K562 (cell line): Measurements from ENCODE around the gene PLEKHG5. TPM values are rescaled to one million over a fixed set of nuclear protein-coding genes. Genes with fewer than 3 reads are reported as not detected.

Source experiments
- ATAC-seq: fragments of 200-7000 bp; cut with Tn5 transposase; 3 replicates; pipeline ENCODE4 v1.9.1; 2020; ENCODE audit warnings: moderate library complexity
- BruUV-seq: library from RNA; stranded (reverse); fragments of 400-500 nt; replicated peaks from 2 replicates; lab custom pipeline; 2021; lab: Mats Ljungman, UMichigan
- CTCF ChIA-PET: fragments of 300-600 bp; formaldehyde crosslinking; extraction: SDS; loops from one replicate; lab custom pipeline; 2021; ENCODE audit warnings: low intra/inter-chr PET ratio; lab: Yijun Ruan, JAX
- POLR2A ChIA-PET: fragments of 300-600, 350-650 bp; sonication (Branson Sonifier 250); formaldehyde crosslinking; extraction: SDS; loops from one replicate; lab custom pipeline; 2021; ENCODE audit warnings: antibody characterized with exemption, inconsistent platforms; lab: Yijun Ruan, JAX
- DNase-seq, 4 experiments: peaks; one replicate each; pipeline versions ENCODE4 v3.0.0 to v3.0.0-alpha.2; 2011 to 2018; ENCODE audit warnings: low spot score in 3 of 4, mixed read lengths in 3 of 4; ENCODE audit errors: extremely low read depth in 1 of 4
- FAIRE-seq: peaks from 2 replicates; lab custom pipeline; 2011; peaks lifted over from hg19 to GRCh38; lab: Jason Lieb, UNC
- H2AFZ ChIP-seq: 2 replicates; pipeline ENCODE4 v1.6.0; 2011; ENCODE audit warnings: low read depth, low read length, control low read depth, inconsistent platforms
- H3K27ac ChIP-seq: fragments of 200-600 bp; 3 replicates; pipeline ENCODE4 v1.8.0; 2011; ENCODE audit warnings: low read depth, mild to moderate bottlenecking, control low read depth, inconsistent platforms, low read length, moderate library complexity, mixed read lengths; ENCODE audit errors: extremely low read depth
- H3K27me3 ChIP-seq, 2 experiments: fragments of 300-600 bp in 1 of 2; 2 replicates in 1 of 2; 3 replicates in 1 of 2; pipeline versions ENCODE4 v1.6.0 to v1.8.0; 2011; ENCODE audit warnings: inconsistent platforms in 2 of 2, low read length in 2 of 2, mild to moderate bottlenecking in 1 of 2, mixed read lengths in 1 of 2, moderate library complexity in 1 of 2; ENCODE audit not compliant: control insufficient read depth in 2 of 2, insufficient read depth in 2 of 2
- H3K36me3 ChIP-seq: fragments of 300-600 bp; 3 replicates; pipeline ENCODE4 v1.8.0; 2011; ENCODE audit warnings: mild to moderate bottlenecking, low read length, inconsistent platforms; ENCODE audit not compliant: control insufficient read depth, insufficient read depth
- H3K4me1 ChIP-seq, 2 experiments: fragments of 200-600 bp in 1 of 2; replicated peaks in 1 of 2; 2 replicates in 1 of 2; 3 replicates in 1 of 2; pipeline versions ENCODE4 v1.5.1 to v1.8.0; 2011; ENCODE audit warnings: inconsistent platforms in 2 of 2, low read length in 2 of 2, mild to moderate bottlenecking in 1 of 2, mixed read lengths in 1 of 2, moderate library complexity in 1 of 2; ENCODE audit not compliant: control insufficient read depth in 2 of 2, insufficient read depth in 2 of 2
- H3K4me2 ChIP-seq: 2 replicates; pipeline ENCODE4 v1.6.1; 2011; ENCODE audit warnings: low read length, control low read depth, inconsistent platforms, mixed read lengths; ENCODE audit not compliant: insufficient read depth
- H3K4me3 ChIP-seq: fragments of 200-600 bp; sonication (generic), shearing (Covaris generic); 2 replicates; pipeline ENCODE4 v1.5.1; 2016; ENCODE audit warnings: control low read depth, inconsistent platforms
- H3K79me2 ChIP-seq: fragments of 200-600 bp; 3 replicates; pipeline ENCODE4 v1.8.0; 2011; ENCODE audit warnings: low read length, inconsistent platforms; ENCODE audit not compliant: control insufficient read depth, insufficient read depth
- H3K9ac ChIP-seq, 2 experiments: 2 replicates each; pipeline versions ENCODE4 v1.6.0 to v1.6.1; 2011; ENCODE audit warnings: low read depth in 2 of 2, low read length in 2 of 2, control low read depth in 1 of 2, inconsistent platforms in 1 of 2, mild to moderate bottlenecking in 1 of 2, mixed read lengths in 1 of 2; ENCODE audit not compliant: insufficient read depth in 1 of 2
- H3K9me1 ChIP-seq: one replicate; pipeline ENCODE4 v1.6.0; 2011; ENCODE audit warnings: inconsistent platforms, mild to moderate bottlenecking, low read length, moderate library complexity; ENCODE audit not compliant: control insufficient read depth, insufficient read depth
- H3K9me3 ChIP-seq: replicated peaks from 2 replicates; pipeline ENCODE4 v1.5.1; 2011; ENCODE audit warnings: low read depth, low read length, inconsistent platforms; ENCODE audit not compliant: control insufficient read depth, insufficient read depth
- H4K20me1 ChIP-seq: replicated peaks from 2 replicates; pipeline ENCODE4 v1.6.1; 2011; ENCODE audit warnings: low read length, inconsistent platforms, mixed read lengths; ENCODE audit not compliant: control insufficient read depth, insufficient read depth
- CTCF ChIP-seq, 3 experiments: IDR thresholded peaks in 2 of 3; conservative IDR thresholded peaks in 1 of 3; 2 replicates each; pipeline ENCODE4 v1.5.1; 2011 to 2012; ENCODE audit warnings: low read length in 3 of 3, mild to moderate bottlenecking in 3 of 3, control low read depth in 2 of 3, improper control_type of control experiment in 1 of 3, inconsistent platforms in 1 of 3, low read depth in 1 of 3, mixed read lengths in 1 of 3, moderate library complexity in 1 of 3; ENCODE audit not compliant: insufficient read depth in 2 of 3
- MAFF ChIP-seq: IDR thresholded peaks from 2 replicates; pipeline ENCODE4 v1.6.1; 2012; ENCODE audit warnings: low read length, improper control_type of control experiment
- WGBS: fragments of 100-300 bp; shearing (Covaris generic); methylation state at CpG from one replicate; pipeline ENCODE4 v1.1.6; 2016; ENCODE audit warnings: low coverage, mixed read lengths; ENCODE audit not compliant: insufficient coverage; ENCODE audit errors: missing lambda C conversion rate; 5-methylcytosine and 5-hydroxymethylcytosine counted together
- in situ Hi-C: fragments of 300-500 bp; cut with MboI; formaldehyde crosslinking; loops from 4 replicates; pipeline ENCODE4 v1.15.0; 2018; ENCODE audit warnings: inconsistent platforms, mixed read lengths
- intact Hi-C: fragments of 100-400 bp; cut with micrococcal nuclease; formaldehyde crosslinking; loops from 2 replicates; pipeline ENCODE4 v1.14.2; 2022
- polyA plus RNA-seq, 8 experiments: library from polyadenylated mRNA; depleted of rRNA in 4 of 8; stranded (reverse) in 5 of 8; unstranded in 3 of 8; fragments of >200 nt; fragmentation: Nextera tagmentation in 2 of 8; fragmentation: Illumina TruSeq in 1 of 8; extraction: Ambion mirVana in 2 of 8; extraction: Trizol in 1 of 8; gene quantifications; 2 replicates each; pipeline versions ENCODE4 v1.2.1 to v1.2.3, GENCODE V29; 2011 to 2014; ENCODE audit warnings: inconsistent platforms in 1 of 8, missing spikeins in 1 of 8
- total RNA-seq, 7 experiments: library from RNA; depleted of rRNA in 6 of 7; stranded (reverse); fragments of >200 nt in 6 of 7; fragmentation: Illumina TruSeq in 2 of 7; extraction: Trizol in 2 of 7; gene quantifications; 2 replicates each; pipeline versions ENCODE4 v1.2.1 to v1.2.3, GENCODE V29; 2011 to 2021; ENCODE audit warnings: low replicate concordance in 1 of 7

The PLEKHG5 gene
- total and polyA plus RNA-seq, 9 of the 15 experiments (the other 6 are each of a cell fraction or from before 2014, with no cell fraction given): 0.04 to 0.29 (median 0.09) TPM; not detected in 3

- no TSS peak for BruUV-seq
- no peaks in the 10 kb centered on the region for H3K36me3 ChIP-seq
Observed at GRCh38 chr1:6435547-6435946, 55.9 kb downstream of the PLEKHG5 start.

More at GRCh38 chr1:6435547-6435946, 55.9 kb downstream of the PLEKHG5 start:
- no peaks in the 10 kb centered on the region for H3K79me2 ChIP-seq
- H3K4me3 ChIP-seq: no peak overlapping the region
- no peaks in the 10 kb centered on the region for H3K9me3 ChIP-seq
- H2AFZ ChIP-seq: no peak overlapping the region
- whole genome bisulfite sequencing: 9% methylated on average over 3 of the region's 3 CpGs
- no peak for ATAC-seq
- CTCF ChIA-PET: no interaction called here
- no peak overlapping the region for H3K4me2 ChIP-seq
- POLR2A ChIA-PET: no interaction called here
- peaks cover 20% of the 10 kb centered on the region for H4K20me1 ChIP-seq
- no peaks in the 10 kb centered on the region for H3K9me1 ChIP-seq
- no peak for DNase-seq
- 0 out of 6 replicates have a peak, but pooled peaks of 1 of the 3 experiments have one; percentile 14 for TF ChIP-seq CTCF (IDR thresholded peaks at IDR 0.05 in 2 of 3, conservative IDR thresholded peaks at IDR 0.05 in 1 of 3; ENCODE audit: insufficient read depth in 2 of 3, low read depth in 1 of 3, low read length in 3 of 3)
- no peak for TF ChIP-seq MAFF
- in situ Hi-C loops (no loop called here), intact Hi-C loops (loop anchor here (5.0 kb wide), 1 partner anchor 33 kb away; no protein-coding TSS in a partner anchor)
- no peak overlapping the region for H3K27ac ChIP-seq
- FAIRE-seq: no peak
- peaks cover 5 to 39% of the 10 kb centered on the region in 2 experiments; a peak in 4 of 5 replicates for H3K27me3 ChIP-seq
- H3K4me1 ChIP-seq: peaks cover 0 to 25% of the 10 kb centered on the region in 2 experiments; a peak in 2 of 5 replicates
- no peak overlapping the region for H3K9ac ChIP-seq
